ENCODE data around the gene MAGEA2B. TPM values are rescaled to one million over a fixed set of nuclear protein-coding genes. Genes with fewer than 3 reads are reported as not detected.
"Not testable (repeated sequence)": the region's sequence is repeated elsewhere in the genome, so short reads cannot be mapped to it uniquely, and the experiment has no call there.

The MAGEA2B gene
- total RNA-seq (ENCODE audit: unreplicated experiment), result 10.6 TPM
- long read RNA-seq, partial matches to known transcripts, result 0 of 4 reads
- long read RNA-seq, other reads (novel, unspliced or antisense), result 2 of 4 reads

DNA sequence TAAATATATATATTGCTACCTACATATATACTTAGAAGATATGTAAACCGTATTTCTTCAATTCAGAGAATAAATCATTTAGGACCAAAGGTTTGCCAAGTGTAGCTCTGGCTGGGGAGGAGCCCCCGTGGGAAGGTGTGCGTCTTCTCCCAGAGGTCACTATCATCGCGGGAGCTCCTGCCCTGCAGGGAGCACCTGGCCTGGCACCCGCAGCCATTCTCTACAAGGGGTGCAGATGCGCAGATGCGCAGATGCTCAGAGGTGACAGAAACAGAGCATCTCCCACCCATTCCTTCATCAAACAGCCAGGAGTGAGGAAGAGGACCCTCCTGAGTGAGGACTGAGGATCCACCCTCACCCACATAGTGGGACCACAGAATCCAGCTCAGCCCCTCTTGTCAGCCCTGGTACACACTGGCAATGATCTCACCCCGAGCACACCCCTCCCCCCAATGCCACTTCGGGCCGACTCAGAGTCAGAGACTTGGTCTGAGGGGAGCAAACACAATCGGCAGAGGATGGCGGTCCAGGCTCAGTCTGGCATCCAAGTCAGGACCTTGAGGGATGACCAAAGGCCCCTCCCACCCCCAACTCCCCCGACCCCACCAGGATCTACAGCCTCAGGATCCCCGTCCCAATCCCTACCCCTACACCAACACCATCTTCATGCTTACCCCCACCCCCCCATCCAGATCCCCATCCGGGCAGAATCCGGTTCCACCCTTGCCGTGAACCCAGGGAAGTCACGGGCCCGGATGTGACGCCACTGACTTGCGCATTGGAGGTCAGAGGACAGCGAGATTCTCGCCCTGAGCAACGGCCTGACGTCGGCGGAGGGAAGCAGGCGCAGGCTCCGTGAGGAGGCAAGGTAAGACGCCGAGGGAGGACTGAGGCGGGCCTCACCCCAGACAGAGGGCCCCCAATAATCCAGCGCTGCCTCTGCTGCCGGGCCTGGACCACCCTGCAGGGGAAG lies at the start of gene MAGEA2B:
MAGEA2B (plus strand) TSS at position 814 of the 973 bp plus-strand sequence. CDS start 2,479 bp downstream, outside the sequence.
- H3K4me3 Mint-ChIP-seq (ENCODE audit: unreplicated experiment); H3K27me3 Mint-ChIP-seq (ENCODE audit: unreplicated experiment); H3K9me3 Mint-ChIP-seq (ENCODE audit: unreplicated experiment); DNase-seq; H3K27ac Mint-ChIP-seq (ENCODE audit: unreplicated experiment); H3K36me3 Mint-ChIP-seq (ENCODE audit: unreplicated experiment); H3K4me1 Mint-ChIP-seq (ENCODE audit: low read depth, unreplicated experiment): not testable (repeated sequence)

- DNase-seq, result no peak
- peaks cover 2% of the 10 kb centered on the region for H3K9me3 Mint-ChIP-seq (ENCODE audit: unreplicated experiment)
- TF ChIP-seq, protein P1, sequence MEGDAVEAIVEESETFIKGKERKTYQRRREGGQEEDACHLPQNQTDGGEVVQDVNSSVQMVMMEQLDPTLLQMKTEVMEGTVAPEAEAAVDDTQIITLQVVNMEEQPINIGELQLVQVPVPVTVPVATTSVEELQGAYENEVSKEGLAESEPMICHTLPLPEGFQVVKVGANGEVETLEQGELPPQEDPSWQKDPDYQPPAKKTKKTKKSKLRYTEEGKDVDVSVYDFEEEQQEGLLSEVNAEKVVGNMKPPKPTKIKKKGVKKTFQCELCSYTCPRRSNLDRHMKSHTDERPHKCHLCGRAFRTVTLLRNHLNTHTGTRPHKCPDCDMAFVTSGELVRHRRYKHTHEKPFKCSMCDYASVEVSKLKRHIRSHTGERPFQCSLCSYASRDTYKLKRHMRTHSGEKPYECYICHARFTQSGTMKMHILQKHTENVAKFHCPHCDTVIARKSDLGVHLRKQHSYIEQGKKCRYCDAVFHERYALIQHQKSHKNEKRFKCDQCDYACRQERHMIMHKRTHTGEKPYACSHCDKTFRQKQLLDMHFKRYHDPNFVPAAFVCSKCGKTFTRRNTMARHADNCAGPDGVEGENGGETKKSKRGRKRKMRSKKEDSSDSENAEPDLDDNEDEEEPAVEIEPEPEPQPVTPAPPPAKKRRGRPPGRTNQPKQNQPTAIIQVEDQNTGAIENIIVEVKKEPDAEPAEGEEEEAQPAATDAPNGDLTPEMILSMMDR (IDR thresholded peaks at IDR 0.05; ENCODE audit: partially characterized antibody, unreplicated experiment), result no peak
- H3K4me1 Mint-ChIP-seq (ENCODE audit: low read depth, unreplicated experiment), result no peaks in the 10 kb centered on the region
- no peaks in the 10 kb centered on the region for H3K27me3 Mint-ChIP-seq (ENCODE audit: unreplicated experiment)
- no peak overlapping the region for H3K4me3 Mint-ChIP-seq (ENCODE audit: unreplicated experiment)
- no peaks in the 10 kb centered on the region for H3K36me3 Mint-ChIP-seq (ENCODE audit: unreplicated experiment)
- no peak overlapping the region for H3K27ac Mint-ChIP-seq (ENCODE audit: unreplicated experiment)
Observed at GRCh38 chrX:152674135-152674534, 40.3 kb upstream of the MAGEA2B start.

GRCh38 chrX:152674652-152675051 lies 39.8 kb upstream of the MAGEA2B start:
- not testable (repeated sequence) for H3K9me3 Mint-ChIP-seq (ENCODE audit: unreplicated experiment); DNase-seq; H3K27me3 Mint-ChIP-seq (ENCODE audit: unreplicated experiment); H3K27ac Mint-ChIP-seq (ENCODE audit: unreplicated experiment); H3K4me3 Mint-ChIP-seq (ENCODE audit: unreplicated experiment); H3K36me3 Mint-ChIP-seq (ENCODE audit: unreplicated experiment); H3K4me1 Mint-ChIP-seq (ENCODE audit: low read depth, unreplicated experiment)

GRCh38 chrX:152681012-152681411 lies 33.4 kb upstream of the MAGEA2B start:
- not testable (repeated sequence) for H3K9me3 Mint-ChIP-seq (ENCODE audit: unreplicated experiment); H3K4me3 Mint-ChIP-seq (ENCODE audit: unreplicated experiment); H3K4me1 Mint-ChIP-seq (ENCODE audit: low read depth, unreplicated experiment); H3K27ac Mint-ChIP-seq (ENCODE audit: unreplicated experiment); DNase-seq; H3K36me3 Mint-ChIP-seq (ENCODE audit: unreplicated experiment); H3K27me3 Mint-ChIP-seq (ENCODE audit: unreplicated experiment)

GRCh38 chrX:152697952-152698931 lies 16.2 kb upstream of the MAGEA2B start, which contains the start of gene MAGEA3:
TSS of gene MAGEA3 (plus strand) at chrX:152698794. CDS start at chrX:152700833, 2,039 bp downstream.
- H3K36me3 Mint-ChIP-seq (ENCODE audit: unreplicated experiment); DNase-seq; H3K27ac Mint-ChIP-seq (ENCODE audit: unreplicated experiment); H3K4me3 Mint-ChIP-seq (ENCODE audit: unreplicated experiment); H3K4me1 Mint-ChIP-seq (ENCODE audit: low read depth, unreplicated experiment); H3K9me3 Mint-ChIP-seq (ENCODE audit: unreplicated experiment); H3K27me3 Mint-ChIP-seq (ENCODE audit: unreplicated experiment): not testable (repeated sequence)

DNA sequence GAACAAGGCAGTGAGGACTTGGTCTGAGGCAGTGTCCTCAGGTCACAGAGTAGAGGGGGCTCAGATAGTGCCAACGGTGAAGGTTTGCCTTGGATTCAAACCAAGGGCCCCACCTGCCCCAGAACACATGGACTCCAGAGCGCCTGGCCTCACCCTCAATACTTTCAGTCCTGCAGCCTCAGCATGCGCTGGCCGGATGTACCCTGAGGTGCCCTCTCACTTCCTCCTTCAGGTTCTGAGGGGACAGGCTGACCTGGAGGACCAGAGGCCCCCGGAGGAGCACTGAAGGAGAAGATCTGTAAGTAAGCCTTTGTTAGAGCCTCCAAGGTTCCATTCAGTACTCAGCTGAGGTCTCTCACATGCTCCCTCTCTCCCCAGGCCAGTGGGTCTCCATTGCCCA lies 14.0 kb upstream of the MAGEA2B start:
- not testable (repeated sequence) for H3K4me1 Mint-ChIP-seq (ENCODE audit: low read depth, unreplicated experiment); H3K36me3 Mint-ChIP-seq (ENCODE audit: unreplicated experiment); H3K4me3 Mint-ChIP-seq (ENCODE audit: unreplicated experiment); DNase-seq; H3K27me3 Mint-ChIP-seq (ENCODE audit: unreplicated experiment); H3K9me3 Mint-ChIP-seq (ENCODE audit: unreplicated experiment); H3K27ac Mint-ChIP-seq (ENCODE audit: unreplicated experiment)

GRCh38 chrX:152706500-152706899 lies 7.9 kb upstream of the MAGEA2B start:
- H3K27ac Mint-ChIP-seq (ENCODE audit: unreplicated experiment); DNase-seq; H3K27me3 Mint-ChIP-seq (ENCODE audit: unreplicated experiment); H3K9me3 Mint-ChIP-seq (ENCODE audit: unreplicated experiment); H3K36me3 Mint-ChIP-seq (ENCODE audit: unreplicated experiment); H3K4me1 Mint-ChIP-seq (ENCODE audit: low read depth, unreplicated experiment); H3K4me3 Mint-ChIP-seq (ENCODE audit: unreplicated experiment): not testable (repeated sequence)

GRCh38 chrX:152709173-152709572 lies 5.3 kb upstream of the MAGEA2B start, which contains the start of gene CSAG2:
TSS of gene CSAG2 (minus strand) at chrX:152709273. CDS start at chrX:152709112, 161 bp downstream.
- H3K36me3 Mint-ChIP-seq (ENCODE audit: unreplicated experiment); H3K27ac Mint-ChIP-seq (ENCODE audit: unreplicated experiment); H3K27me3 Mint-ChIP-seq (ENCODE audit: unreplicated experiment); H3K9me3 Mint-ChIP-seq (ENCODE audit: unreplicated experiment); H3K4me1 Mint-ChIP-seq (ENCODE audit: low read depth, unreplicated experiment); DNase-seq; H3K4me3 Mint-ChIP-seq (ENCODE audit: unreplicated experiment): not testable (repeated sequence)

GRCh38 chrX:152713195-152713594 lies 1.2 kb upstream of the MAGEA2B start:
- not testable (repeated sequence) for H3K4me1 Mint-ChIP-seq (ENCODE audit: low read depth, unreplicated experiment); H3K36me3 Mint-ChIP-seq (ENCODE audit: unreplicated experiment); H3K27ac Mint-ChIP-seq (ENCODE audit: unreplicated experiment); H3K4me3 Mint-ChIP-seq (ENCODE audit: unreplicated experiment); H3K27me3 Mint-ChIP-seq (ENCODE audit: unreplicated experiment); DNase-seq; H3K9me3 Mint-ChIP-seq (ENCODE audit: unreplicated experiment)

All from glutamatergic neuron (in vitro differentiated cells).